GM23338 (cell line): ENCODE measurements around the gene CCNG2. TPM values are rescaled to one million over a fixed set of nuclear protein-coding genes. Genes with fewer than 3 reads are reported as not detected.

ENCODE experiments used
- EZH2phosphoT487 ChIP-seq: fragments of 200-600 bp; sonication (generic); IDR thresholded peaks from one replicate; pipeline ENCODE4 v1.8.1; 2018; ENCODE audit warnings: antibody characterized with exemption; ENCODE audit not compliant: unreplicated experiment
- JUNB ChIP-seq: IDR thresholded peaks from one replicate; pipeline ENCODE4 v1.6.1; 2016; ENCODE audit warnings: antibody characterized with exemption; ENCODE audit not compliant: unreplicated experiment
- STAT1 ChIP-seq: IDR thresholded peaks from one replicate; pipeline ENCODE4 v1.6.1; 2016; ENCODE audit warnings: antibody characterized with exemption; ENCODE audit not compliant: unreplicated experiment
- ZNF114 ChIP-seq: fragments of 250-450 bp; sonication (Bioruptor Pico); IDR thresholded peaks from 2 replicates; pipeline ENCODE4 v1.5.0; 2020; ENCODE audit warnings: mild to moderate bottlenecking, moderate library complexity
- polyA plus RNA-seq: library from polyadenylated mRNA; unstranded; fragments of >200 nt; fragmentation: Nextera tagmentation; extraction: Ambion mirVana; gene quantifications from 2 replicates; pipeline ENCODE4 v1.2.1, GENCODE V29; 2016
- total RNA-seq: library from RNA; depleted of rRNA; stranded (reverse); fragments of >200 nt; shearing (Covaris generic); gene quantifications from 2 replicates; pipeline ENCODE4 v1.2.3, GENCODE V29; 2014
- TF ChIP-seq, protein P1 (sequence below): fragments of 250-450 bp; sonication (Bioruptor Pico); IDR thresholded peaks from 2 replicates; pipeline ENCODE4 v1.5.0; 2020; ENCODE audit warnings: mild to moderate bottlenecking, moderate library complexity
- TF ChIP-seq, protein P2 (sequence below): IDR thresholded peaks from 2 replicates; pipeline ENCODE4 v1.6.1; 2016; ENCODE audit warnings: antibody characterized with exemption
- TF ChIP-seq, protein P3 (sequence below): IDR thresholded peaks from one replicate; pipeline ENCODE4 v1.6.1; 2018; ENCODE audit warnings: antibody characterized with exemption; ENCODE audit not compliant: unreplicated experiment
- TF ChIP-seq, protein P4 (sequence below), 2 experiments: fragments of 200-600 bp in 1 of 2; sonication (generic) in 1 of 2; conservative IDR thresholded peaks; 2 replicates each; pipeline versions ENCODE4 v1.5.1 to v1.6.1; 2016 to 2017; ENCODE audit warnings: antibody characterized with exemption in 2 of 2, low read depth in 2 of 2, mild to moderate bottlenecking in 2 of 2, moderate library complexity in 1 of 2

Gene CCNG2
- total and polyA plus RNA-seq, 2 experiments from 2014 or later = 7.1 to 16.5 TPM

DNA sequence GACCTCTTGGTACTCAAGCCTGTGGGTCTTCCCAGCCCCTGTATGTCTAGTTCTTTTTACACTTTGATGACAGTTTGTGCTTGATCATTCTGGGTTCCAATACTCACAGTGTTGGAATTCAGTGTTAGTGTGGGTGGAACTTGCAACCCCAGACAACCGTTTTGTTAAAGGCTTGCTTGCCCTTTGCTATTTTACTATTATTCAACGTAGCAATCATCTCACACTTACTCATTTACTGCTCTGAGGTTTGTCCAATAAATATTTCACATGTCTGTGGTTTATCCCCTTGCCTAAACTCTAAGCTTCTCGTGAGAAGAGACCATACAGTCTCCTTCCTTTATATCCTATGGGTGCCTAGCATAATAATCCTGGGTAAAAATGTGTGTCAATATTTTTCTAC is 15.3 kb downstream of the CCNG2 start (continued):
- TF ChIP-seq, protein P1, sequence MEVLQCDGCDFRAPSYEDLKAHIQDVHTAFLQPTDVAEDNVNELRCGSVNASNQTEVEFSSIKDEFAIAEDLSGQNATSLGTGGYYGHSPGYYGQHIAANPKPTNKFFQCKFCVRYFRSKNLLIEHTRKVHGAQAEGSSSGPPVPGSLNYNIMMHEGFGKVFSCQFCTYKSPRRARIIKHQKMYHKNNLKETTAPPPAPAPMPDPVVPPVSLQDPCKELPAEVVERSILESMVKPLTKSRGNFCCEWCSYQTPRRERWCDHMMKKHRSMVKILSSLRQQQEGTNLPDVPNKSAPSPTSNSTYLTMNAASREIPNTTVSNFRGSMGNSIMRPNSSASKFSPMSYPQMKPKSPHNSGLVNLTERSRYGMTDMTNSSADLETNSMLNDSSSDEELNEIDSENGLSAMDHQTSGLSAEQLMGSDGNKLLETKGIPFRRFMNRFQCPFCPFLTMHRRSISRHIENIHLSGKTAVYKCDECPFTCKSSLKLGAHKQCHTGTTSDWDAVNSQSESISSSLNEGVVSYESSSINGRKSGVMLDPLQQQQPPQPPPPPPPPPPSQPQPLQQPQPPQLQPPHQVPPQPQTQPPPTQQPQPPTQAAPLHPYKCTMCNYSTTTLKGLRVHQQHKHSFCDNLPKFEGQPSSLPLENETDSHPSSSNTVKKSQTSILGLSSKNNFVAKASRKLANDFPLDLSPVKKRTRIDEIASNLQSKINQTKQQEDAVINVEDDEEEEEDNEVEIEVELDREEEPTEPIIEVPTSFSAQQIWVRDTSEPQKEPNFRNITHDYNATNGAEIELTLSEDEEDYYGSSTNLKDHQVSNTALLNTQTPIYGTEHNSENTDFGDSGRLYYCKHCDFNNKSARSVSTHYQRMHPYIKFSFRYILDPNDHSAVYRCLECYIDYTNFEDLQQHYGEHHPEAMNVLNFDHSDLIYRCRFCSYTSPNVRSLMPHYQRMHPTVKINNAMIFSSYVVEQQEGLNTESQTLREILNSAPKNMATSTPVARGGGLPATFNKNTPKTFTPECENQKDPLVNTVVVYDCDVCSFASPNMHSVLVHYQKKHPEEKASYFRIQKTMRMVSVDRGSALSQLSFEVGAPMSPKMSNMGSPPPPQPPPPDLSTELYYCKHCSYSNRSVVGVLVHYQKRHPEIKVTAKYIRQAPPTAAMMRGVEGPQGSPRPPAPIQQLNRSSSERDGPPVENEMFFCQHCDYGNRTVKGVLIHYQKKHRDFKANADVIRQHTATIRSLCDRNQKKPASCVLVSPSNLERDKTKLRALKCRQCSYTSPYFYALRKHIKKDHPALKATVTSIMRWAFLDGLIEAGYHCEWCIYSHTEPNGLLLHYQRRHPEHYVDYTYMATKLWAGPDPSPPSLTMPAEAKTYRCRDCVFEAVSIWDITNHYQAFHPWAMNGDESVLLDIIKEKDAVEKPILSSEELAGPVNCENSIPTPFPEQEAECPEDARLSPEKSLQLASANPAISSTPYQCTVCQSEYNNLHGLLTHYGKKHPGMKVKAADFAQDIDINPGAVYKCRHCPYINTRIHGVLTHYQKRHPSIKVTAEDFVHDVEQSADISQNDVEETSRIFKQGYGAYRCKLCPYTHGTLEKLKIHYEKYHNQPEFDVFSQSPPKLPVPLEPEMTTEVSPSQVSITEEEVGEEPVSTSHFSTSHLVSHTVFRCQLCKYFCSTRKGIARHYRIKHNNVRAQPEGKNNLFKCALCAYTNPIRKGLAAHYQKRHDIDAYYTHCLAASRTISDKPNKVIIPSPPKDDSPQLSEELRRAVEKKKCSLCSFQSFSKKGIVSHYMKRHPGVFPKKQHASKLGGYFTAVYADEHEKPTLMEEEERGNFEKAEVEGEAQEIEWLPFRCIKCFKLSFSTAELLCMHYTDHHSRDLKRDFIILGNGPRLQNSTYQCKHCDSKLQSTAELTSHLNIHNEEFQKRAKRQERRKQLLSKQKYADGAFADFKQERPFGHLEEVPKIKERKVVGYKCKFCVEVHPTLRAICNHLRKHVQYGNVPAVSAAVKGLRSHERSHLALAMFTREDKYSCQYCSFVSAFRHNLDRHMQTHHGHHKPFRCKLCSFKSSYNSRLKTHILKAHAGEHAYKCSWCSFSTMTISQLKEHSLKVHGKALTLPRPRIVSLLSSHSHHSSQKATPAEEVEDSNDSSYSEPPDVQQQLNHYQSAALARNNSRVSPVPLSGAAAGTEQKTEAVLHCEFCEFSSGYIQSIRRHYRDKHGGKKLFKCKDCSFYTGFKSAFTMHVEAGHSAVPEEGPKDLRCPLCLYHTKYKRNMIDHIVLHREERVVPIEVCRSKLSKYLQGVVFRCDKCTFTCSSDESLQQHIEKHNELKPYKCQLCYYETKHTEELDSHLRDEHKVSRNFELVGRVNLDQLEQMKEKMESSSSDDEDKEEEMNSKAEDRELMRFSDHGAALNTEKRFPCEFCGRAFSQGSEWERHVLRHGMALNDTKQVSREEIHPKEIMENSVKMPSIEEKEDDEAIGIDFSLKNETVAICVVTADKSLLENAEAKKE = no peak
- no peak for TF ChIP-seq EZH2phosphoT487
- TF ChIP-seq, protein P2, sequence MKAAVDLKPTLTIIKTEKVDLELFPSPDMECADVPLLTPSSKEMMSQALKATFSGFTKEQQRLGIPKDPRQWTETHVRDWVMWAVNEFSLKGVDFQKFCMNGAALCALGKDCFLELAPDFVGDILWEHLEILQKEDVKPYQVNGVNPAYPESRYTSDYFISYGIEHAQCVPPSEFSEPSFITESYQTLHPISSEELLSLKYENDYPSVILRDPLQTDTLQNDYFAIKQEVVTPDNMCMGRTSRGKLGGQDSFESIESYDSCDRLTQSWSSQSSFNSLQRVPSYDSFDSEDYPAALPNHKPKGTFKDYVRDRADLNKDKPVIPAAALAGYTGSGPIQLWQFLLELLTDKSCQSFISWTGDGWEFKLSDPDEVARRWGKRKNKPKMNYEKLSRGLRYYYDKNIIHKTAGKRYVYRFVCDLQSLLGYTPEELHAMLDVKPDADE = no peak
- TF ChIP-seq, protein P3, sequence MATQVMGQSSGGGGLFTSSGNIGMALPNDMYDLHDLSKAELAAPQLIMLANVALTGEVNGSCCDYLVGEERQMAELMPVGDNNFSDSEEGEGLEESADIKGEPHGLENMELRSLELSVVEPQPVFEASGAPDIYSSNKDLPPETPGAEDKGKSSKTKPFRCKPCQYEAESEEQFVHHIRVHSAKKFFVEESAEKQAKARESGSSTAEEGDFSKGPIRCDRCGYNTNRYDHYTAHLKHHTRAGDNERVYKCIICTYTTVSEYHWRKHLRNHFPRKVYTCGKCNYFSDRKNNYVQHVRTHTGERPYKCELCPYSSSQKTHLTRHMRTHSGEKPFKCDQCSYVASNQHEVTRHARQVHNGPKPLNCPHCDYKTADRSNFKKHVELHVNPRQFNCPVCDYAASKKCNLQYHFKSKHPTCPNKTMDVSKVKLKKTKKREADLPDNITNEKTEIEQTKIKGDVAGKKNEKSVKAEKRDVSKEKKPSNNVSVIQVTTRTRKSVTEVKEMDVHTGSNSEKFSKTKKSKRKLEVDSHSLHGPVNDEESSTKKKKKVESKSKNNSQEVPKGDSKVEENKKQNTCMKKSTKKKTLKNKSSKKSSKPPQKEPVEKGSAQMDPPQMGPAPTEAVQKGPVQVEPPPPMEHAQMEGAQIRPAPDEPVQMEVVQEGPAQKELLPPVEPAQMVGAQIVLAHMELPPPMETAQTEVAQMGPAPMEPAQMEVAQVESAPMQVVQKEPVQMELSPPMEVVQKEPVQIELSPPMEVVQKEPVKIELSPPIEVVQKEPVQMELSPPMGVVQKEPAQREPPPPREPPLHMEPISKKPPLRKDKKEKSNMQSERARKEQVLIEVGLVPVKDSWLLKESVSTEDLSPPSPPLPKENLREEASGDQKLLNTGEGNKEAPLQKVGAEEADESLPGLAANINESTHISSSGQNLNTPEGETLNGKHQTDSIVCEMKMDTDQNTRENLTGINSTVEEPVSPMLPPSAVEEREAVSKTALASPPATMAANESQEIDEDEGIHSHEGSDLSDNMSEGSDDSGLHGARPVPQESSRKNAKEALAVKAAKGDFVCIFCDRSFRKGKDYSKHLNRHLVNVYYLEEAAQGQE = no peak
- no peak for TF ChIP-seq ZNF114
- no peak for TF ChIP-seq JUNB
- TF ChIP-seq STAT1 = no peak
- TF ChIP-seq, protein P4, sequence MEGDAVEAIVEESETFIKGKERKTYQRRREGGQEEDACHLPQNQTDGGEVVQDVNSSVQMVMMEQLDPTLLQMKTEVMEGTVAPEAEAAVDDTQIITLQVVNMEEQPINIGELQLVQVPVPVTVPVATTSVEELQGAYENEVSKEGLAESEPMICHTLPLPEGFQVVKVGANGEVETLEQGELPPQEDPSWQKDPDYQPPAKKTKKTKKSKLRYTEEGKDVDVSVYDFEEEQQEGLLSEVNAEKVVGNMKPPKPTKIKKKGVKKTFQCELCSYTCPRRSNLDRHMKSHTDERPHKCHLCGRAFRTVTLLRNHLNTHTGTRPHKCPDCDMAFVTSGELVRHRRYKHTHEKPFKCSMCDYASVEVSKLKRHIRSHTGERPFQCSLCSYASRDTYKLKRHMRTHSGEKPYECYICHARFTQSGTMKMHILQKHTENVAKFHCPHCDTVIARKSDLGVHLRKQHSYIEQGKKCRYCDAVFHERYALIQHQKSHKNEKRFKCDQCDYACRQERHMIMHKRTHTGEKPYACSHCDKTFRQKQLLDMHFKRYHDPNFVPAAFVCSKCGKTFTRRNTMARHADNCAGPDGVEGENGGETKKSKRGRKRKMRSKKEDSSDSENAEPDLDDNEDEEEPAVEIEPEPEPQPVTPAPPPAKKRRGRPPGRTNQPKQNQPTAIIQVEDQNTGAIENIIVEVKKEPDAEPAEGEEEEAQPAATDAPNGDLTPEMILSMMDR (conservative IDR thresholded peaks at IDR 0.05; ENCODE audit: low read depth in 2 of 2) = no peak
